PC-9 (cell line): Measurements from ENCODE around the gene NAP1L5.

Experiments used
- CTCF ChIP-seq: fragments of 200-600 bp; sonication (generic); conservative IDR thresholded peaks from 2 replicates; pipeline ENCODE4 v1.6.1; 2017; ENCODE audit warnings: mixed run types, antibody characterized with exemption, mild to moderate bottlenecking, moderate library complexity
- EZH2 ChIP-seq: fragments of 200-600 bp; sonication (generic); IDR thresholded peaks from 2 replicates; pipeline ENCODE4 v1.8.0; 2017; ENCODE audit warnings: antibody characterized with exemption, low read depth

GRCh38 chr4:88743696-88744095 is 46.1 kb upstream of the NAP1L5 start:
- TF ChIP-seq CTCF (no peak), EZH2 (no peak)
